B cell (primary cell): ENCODE data around the gene HS6ST3. TPM values are rescaled to one million over a fixed set of nuclear protein-coding genes. Genes with fewer than 3 reads are reported as not detected.

Experiments used
- ATAC-seq: fragments of 200-7000 bp; cut with Tn5 transposase; one replicate; pipeline ENCODE4 v1.10.0; 2021; ENCODE audit warnings: low read depth, mild to moderate bottlenecking, moderate number of reproducible peaks, moderate library complexity
- CTCF ChIA-PET: fragments of 350-600 bp; sonication (Branson Sonifier 250); formaldehyde crosslinking; loops from one replicate; lab custom pipeline; 2021; ENCODE audit warnings: antibody characterized with exemption, inconsistent platforms; lab: Charles Lee
- POLR2A ChIA-PET: fragments of 350-600 bp; sonication (Branson Sonifier 250); formaldehyde crosslinking; loops from one replicate; lab custom pipeline; 2021; ENCODE audit warnings: antibody characterized with exemption; lab: Charles Lee
- DNase-seq: peaks from one replicate; pipeline ENCODE4 v3.0.0; 2013
- H2AFZ ChIP-seq: 2 replicates; pipeline ENCODE4 v1.6.1; 2012; ENCODE audit warnings: mild to moderate bottlenecking, low read depth, low read length; ENCODE audit not compliant: insufficient read depth, poor library complexity, severe bottlenecking
- H3K27ac ChIP-seq, 2 donors: 1 replicate in 1 of 2; 2 replicates in 1 of 2; pipeline ENCODE4 v1.5.1; 2012 to 2013; ENCODE audit warnings: low read length in 2 of 2, mild to moderate bottlenecking in 2 of 2, moderate library complexity in 1 of 2
- H3K27me3 ChIP-seq, 4 experiments: fragments of 200-600 bp in 1 of 4; sonication (generic) in 1 of 4; replicated peaks in 1 of 4; 1 replicate in 2 of 4; 2 replicates in 2 of 4; pipeline versions ENCODE4 v1.6.1 to v1.7.0; 2013 to 2016; ENCODE audit warnings: low read length in 3 of 4, mild to moderate bottlenecking in 2 of 4, mixed read lengths in 1 of 4, moderate library complexity in 1 of 4; ENCODE audit not compliant: insufficient read depth in 4 of 4, control insufficient read depth in 3 of 4; ENCODE audit errors: control extremely low read depth in 1 of 4
- H3K36me3 ChIP-seq, 2 experiments: replicated peaks in 1 of 2; 1 replicate in 1 of 2; 2 replicates in 1 of 2; pipeline versions ENCODE4 v1.6.1 to v1.7.1; 2013; ENCODE audit warnings: low read length in 1 of 2; ENCODE audit not compliant: insufficient read depth in 2 of 2, control insufficient read depth in 1 of 2; ENCODE audit errors: control extremely low read depth in 1 of 2, extremely low read depth in 1 of 2
- H3K4me1 ChIP-seq, 2 donors: fragments of 200-600 bp in 1 of 2; sonication (generic) in 1 of 2; 1 replicate in 1 of 2; 2 replicates in 1 of 2; pipeline versions ENCODE4 v1.5.1 to v1.6.1; 2013 to 2017; ENCODE audit warnings: low read length in 2 of 2; ENCODE audit not compliant: control insufficient read depth in 2 of 2, insufficient read depth in 2 of 2
- H3K4me2 ChIP-seq: replicated peaks from 2 replicates; pipeline ENCODE3; 2012; ENCODE audit warnings: mild to moderate bottlenecking, low read depth, low read length; ENCODE audit not compliant: poor library complexity, severe bottlenecking
- H3K4me3 ChIP-seq, 5 experiments: fragments of 200-600 bp in 1 of 5; sonication (generic) in 1 of 5; 1 replicate in 3 of 5; 2 replicates in 2 of 5; pipeline versions ENCODE4 v1.5.1 to v1.7.0; 2011 to 2016; ENCODE audit warnings: low read length in 4 of 5, mild to moderate bottlenecking in 4 of 5, low read depth in 2 of 5, control low read depth in 1 of 5, moderate library complexity in 1 of 5; ENCODE audit not compliant: insufficient read depth in 1 of 5; ENCODE audit errors: control extremely low read depth in 1 of 5, extremely low read depth in 1 of 5
- H3K79me2 ChIP-seq: fragments of 200-600 bp; sonication (generic); one replicate; pipeline ENCODE4 v1.6.0; 2016; ENCODE audit warnings: low read length; ENCODE audit not compliant: control insufficient read depth, insufficient read depth
- H3K9ac ChIP-seq: fragments of 200-600 bp; sonication (generic); 2 replicates; pipeline ENCODE4 v1.6.1; 2017; ENCODE audit warnings: mild to moderate bottlenecking, low read length, moderate library complexity
- H3K9me3 ChIP-seq, 3 donors: one replicate each; pipeline versions ENCODE4 v1.6.1 to v1.7.1; 2013; ENCODE audit warnings: low read length in 2 of 3; ENCODE audit not compliant: control insufficient read depth in 2 of 3, insufficient read depth in 1 of 3; ENCODE audit errors: control extremely low read depth in 1 of 3
- H4K20me1 ChIP-seq: 2 replicates; pipeline ENCODE4 v1.6.0; 2012; ENCODE audit warnings: mild to moderate bottlenecking, low read length; ENCODE audit not compliant: insufficient read depth, control insufficient read depth, poor library complexity, severe bottlenecking
- H3K27ac Mint-ChIP-seq: one replicate; pipeline ENCODE4 v1.8.0; 2021; ENCODE audit warnings: mixed read lengths
- H3K27me3 Mint-ChIP-seq: one replicate; pipeline ENCODE4 v1.8.0; 2021; ENCODE audit warnings: mixed read lengths
- H3K4me1 Mint-ChIP-seq: one replicate; pipeline ENCODE4 v1.8.0; 2021; ENCODE audit warnings: mixed read lengths
- H3K4me3 Mint-ChIP-seq: one replicate; pipeline ENCODE4 v1.8.0; 2021; ENCODE audit warnings: mixed read lengths
- H3K9me3 Mint-ChIP-seq: one replicate; pipeline ENCODE4 v1.8.0; 2022; ENCODE audit warnings: mixed read lengths; ENCODE audit not compliant: insufficient read depth
- EZH2 ChIP-seq: IDR thresholded peaks from 2 replicates; pipeline ENCODE4 v1.6.1; 2012; ENCODE audit warnings: borderline replicate concordance, low read depth, mild to moderate bottlenecking, moderate library complexity, low read length; ENCODE audit not compliant: insufficient read depth, poor library complexity, severe bottlenecking
- WGBS: methylation state at CpG from one replicate; pipeline ENCODE4 v1.1.5; 2013; ENCODE audit warnings: missing lambda C conversion rate; ENCODE audit not compliant: insufficient coverage; 5-methylcytosine and 5-hydroxymethylcytosine counted together
- intact Hi-C: fragments of 100-400 bp; cut with micrococcal nuclease; formaldehyde crosslinking; loops from one replicate; pipeline ENCODE4 v1.10.0; 2022
- polyA plus RNA-seq: library from polyadenylated mRNA; depleted of rRNA; stranded (reverse); fragments of >200 nt; gene quantifications from 2 replicates; pipeline ENCODE4 v1.2.3, GENCODE V29; 2012
- total RNA-seq, 2 donors: library from RNA; stranded (reverse); fragments of 120-200 nt in 1 of 2; gene quantifications; 1 replicate in 1 of 2; 2 replicates in 1 of 2; pipeline versions ENCODE4 v1.2.3 to v1.2.4, GENCODE V29; 2013 to 2022
- TF ChIP-seq, protein P1 (sequence below): fragments of 200-600 bp; IDR thresholded peaks from one replicate; pipeline ENCODE4 v1.8.0; 2022; ENCODE audit warnings: antibody characterized with exemption, mild to moderate bottlenecking

The HS6ST3 gene
- total and polyA plus RNA-seq, 2 donors (not counting 1 experiment from before 2014, with no cell fraction given) = not detected

DNA sequence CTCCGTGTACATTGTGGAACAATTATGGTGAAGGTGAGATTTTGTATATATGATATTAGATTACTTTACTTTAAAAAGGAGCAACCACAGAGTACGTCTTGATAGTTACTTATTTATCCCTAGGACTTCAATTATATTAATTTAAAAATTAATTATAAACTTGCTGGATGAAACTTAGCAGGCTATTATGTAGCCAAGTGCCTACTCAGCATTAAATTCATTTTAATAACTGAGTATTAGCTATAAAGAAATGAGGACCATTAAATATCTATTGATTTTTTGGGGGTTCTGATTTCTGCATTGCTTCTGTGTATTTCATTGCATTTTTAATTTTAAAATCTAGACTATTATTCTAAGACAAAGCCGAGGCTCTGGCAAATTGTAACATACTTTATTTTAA is 109.4 kb downstream of the HS6ST3 start:
- no peak overlapping the region for H3K27ac ChIP-seq
- POLR2A ChIA-PET = no interaction called here
- H3K9me3 ChIP-seq = peaks cover 0 to 4% (median 0%) of the 10 kb centered on the region in 3 donors
- no peaks in the 10 kb centered on the region for H3K4me1 ChIP-seq
- no peak for DNase-seq
- no CpG with 5 or more reads among the region's 3 CpGs for WGBS
- H2AFZ ChIP-seq = no peak overlapping the region
- H4K20me1 ChIP-seq = no peaks in the 10 kb centered on the region
- H3K36me3 ChIP-seq = no peaks in the 10 kb centered on the region
- CTCF ChIA-PET = no interaction called here
- TF ChIP-seq, protein P1, sequence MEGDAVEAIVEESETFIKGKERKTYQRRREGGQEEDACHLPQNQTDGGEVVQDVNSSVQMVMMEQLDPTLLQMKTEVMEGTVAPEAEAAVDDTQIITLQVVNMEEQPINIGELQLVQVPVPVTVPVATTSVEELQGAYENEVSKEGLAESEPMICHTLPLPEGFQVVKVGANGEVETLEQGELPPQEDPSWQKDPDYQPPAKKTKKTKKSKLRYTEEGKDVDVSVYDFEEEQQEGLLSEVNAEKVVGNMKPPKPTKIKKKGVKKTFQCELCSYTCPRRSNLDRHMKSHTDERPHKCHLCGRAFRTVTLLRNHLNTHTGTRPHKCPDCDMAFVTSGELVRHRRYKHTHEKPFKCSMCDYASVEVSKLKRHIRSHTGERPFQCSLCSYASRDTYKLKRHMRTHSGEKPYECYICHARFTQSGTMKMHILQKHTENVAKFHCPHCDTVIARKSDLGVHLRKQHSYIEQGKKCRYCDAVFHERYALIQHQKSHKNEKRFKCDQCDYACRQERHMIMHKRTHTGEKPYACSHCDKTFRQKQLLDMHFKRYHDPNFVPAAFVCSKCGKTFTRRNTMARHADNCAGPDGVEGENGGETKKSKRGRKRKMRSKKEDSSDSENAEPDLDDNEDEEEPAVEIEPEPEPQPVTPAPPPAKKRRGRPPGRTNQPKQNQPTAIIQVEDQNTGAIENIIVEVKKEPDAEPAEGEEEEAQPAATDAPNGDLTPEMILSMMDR = no peak
- no peak for TF ChIP-seq EZH2
- intact Hi-C loops = no loop called here
- Mint-ChIP-seq H3K4me1 (no peaks in the 10 kb centered on the region), H3K27me3 (no peaks in the 10 kb centered on the region), H3K27ac (no peak overlapping the region), H3K4me3 (no peak overlapping the region), H3K9me3 (peaks cover 2% of the 10 kb centered on the region)
- H3K4me3 ChIP-seq = no peak overlapping the region
- no peaks in the 10 kb centered on the region for H3K27me3 ChIP-seq
- ATAC-seq = no peak
- no peaks in the 10 kb centered on the region for H3K79me2 ChIP-seq
- H3K9ac ChIP-seq = no peak overlapping the region
- no peak overlapping the region for H3K4me2 ChIP-seq

GRCh38 chr13:96200810-96201209 is 110.9 kb downstream of the HS6ST3 start:
- Mint-ChIP-seq H3K4me1 (no peaks in the 10 kb centered on the region), H3K4me3 (no peak overlapping the region), H3K9me3 (peaks cover 2% of the 10 kb centered on the region), H3K27ac (no peak overlapping the region), H3K27me3 (no peaks in the 10 kb centered on the region)
- intact Hi-C loops = no loop called here
- no peak overlapping the region for H3K9ac ChIP-seq
- no peak overlapping the region for H3K4me3 ChIP-seq
- 88% methylated on average over 4 of the region's 6 CpGs for WGBS
- no peak for TF ChIP-seq EZH2
- no peak overlapping the region for H3K4me2 ChIP-seq
- no peaks in the 10 kb centered on the region for H3K4me1 ChIP-seq
- no peaks in the 10 kb centered on the region for H4K20me1 ChIP-seq
- H3K79me2 ChIP-seq = no peaks in the 10 kb centered on the region
- H3K27ac ChIP-seq = no peak overlapping the region
- H3K27me3 ChIP-seq = no peaks in the 10 kb centered on the region
- DNase-seq = no peak
- no peak for ATAC-seq
- ChIA-PET CTCF (no interaction called here), POLR2A (no interaction called here)
- H3K36me3 ChIP-seq = no peaks in the 10 kb centered on the region
- H3K9me3 ChIP-seq = peaks cover 0 to 4% (median 0%) of the 10 kb centered on the region in 3 donors
- no peak overlapping the region for H2AFZ ChIP-seq
